SK-N-SH (cell line): Measurements from ENCODE around the gene ELAVL4. TPM values are rescaled to one million over a fixed set of nuclear protein-coding genes. Genes with fewer than 3 reads are reported as not detected.

Experiments
- CTCF ChIA-PET: fragments of 300-600, 350-600 bp; formaldehyde crosslinking; extraction: SDS; loops from one replicate; lab custom pipeline; 2021; lab: Yijun Ruan, JAX
- POLR2A ChIA-PET: fragments of 350-600 bp; sonication (Branson Sonifier 250); formaldehyde crosslinking; extraction: SDS; loops from one replicate; lab custom pipeline; 2020; ENCODE audit warnings: antibody characterized with exemption, inconsistent platforms; lab: Yijun Ruan, JAX
- DNase-seq: peaks from one replicate; pipeline ENCODE4 v3.0.0; 2012
- H2AFZ ChIP-seq: fragments of 200-600 bp; sonication (generic); 2 replicates; pipeline ENCODE4 v1.8.1; 2016; ENCODE audit warnings: antibody characterized with exemption, mild to moderate bottlenecking, low read depth
- H3F3A ChIP-seq: fragments of 200-600 bp; sonication (generic); replicated peaks from 2 replicates; pipeline ENCODE3; 2016; ENCODE audit warnings: antibody characterized with exemption, mild to moderate bottlenecking; ENCODE audit not compliant: insufficient read depth
- H3K27ac ChIP-seq, 2 experiments: fragments of 200-500 bp in 1 of 2; fragments of 200-600 bp in 1 of 2; sonication (Bioruptor generic) in 1 of 2; sonication (generic), shearing (Covaris generic) in 1 of 2; 2 replicates each; pipeline versions ENCODE4 v1.5.1 to v1.6.1; 2014 to 2016; ENCODE audit warnings: low read depth in 2 of 2, inconsistent platforms in 1 of 2, low read length in 1 of 2, mild to moderate bottlenecking in 1 of 2, mixed read lengths in 1 of 2
- H3K27me3 ChIP-seq: fragments of 200-600 bp; sonication (generic), shearing (Covaris generic); 2 replicates; pipeline ENCODE4 v1.6.1; 2016; ENCODE audit warnings: mixed run types; ENCODE audit not compliant: insufficient read depth
- H3K36me3 ChIP-seq, 2 experiments: fragments of 200-500 bp in 1 of 2; fragments of 200-600 bp in 1 of 2; sonication (Bioruptor generic) in 1 of 2; sonication (generic) in 1 of 2; replicated peaks in 1 of 2; 2 replicates each; pipeline versions ENCODE3 to v1.5.1; 2014 to 2016; ENCODE audit warnings: low read length in 1 of 2, mild to moderate bottlenecking in 1 of 2; ENCODE audit not compliant: insufficient read depth in 2 of 2, control insufficient read depth in 1 of 2
- H3K4me1 ChIP-seq, 2 experiments: fragments of 200-500 bp in 1 of 2; fragments of 200-600 bp in 1 of 2; sonication (Bioruptor generic) in 1 of 2; sonication (generic), shearing (Covaris generic) in 1 of 2; 2 replicates each; pipeline versions ENCODE4 v1.5.1 to v1.6.1; 2014 to 2016; ENCODE audit warnings: low read depth in 1 of 2, low read length in 1 of 2, mixed run types in 1 of 2; ENCODE audit not compliant: insufficient read depth in 2 of 2, control insufficient read depth in 1 of 2
- H3K4me2 ChIP-seq: fragments of 200-600 bp; sonication (generic), shearing (Covaris generic); 2 replicates; pipeline ENCODE4 v1.6.1; 2017; ENCODE audit warnings: mixed run types
- H3K4me3 ChIP-seq, 2 experiments: fragments of 200-500 bp in 1 of 2; fragments of 200-600 bp in 1 of 2; sonication (Bioruptor generic) in 1 of 2; sonication (generic), shearing (Covaris generic) in 1 of 2; 2 replicates each; pipeline versions ENCODE4 v1.5.1 to v1.8.1; 2014 to 2016; ENCODE audit warnings: low read depth in 2 of 2, inconsistent platforms in 1 of 2, low read length in 1 of 2, mild to moderate bottlenecking in 1 of 2, mixed read lengths in 1 of 2, moderate library complexity in 1 of 2
- H3K79me2 ChIP-seq: fragments of 200-600 bp; sonication (generic); 2 replicates; pipeline ENCODE4 v1.8.1; 2017; ENCODE audit warnings: mild to moderate bottlenecking; ENCODE audit not compliant: insufficient read depth
- H3K9ac ChIP-seq: fragments of 200-600 bp; sonication (generic); 2 replicates; pipeline ENCODE4 v1.6.1; 2017; ENCODE audit warnings: mixed run types
- H3K9me2 ChIP-seq: fragments of 200-600 bp; sonication (generic); 2 replicates; pipeline ENCODE4 v1.6.1; 2017; ENCODE audit warnings: mixed run types
- H3K9me3 ChIP-seq: fragments of 200-600 bp; sonication (generic); 2 replicates; pipeline ENCODE4 v1.6.1; 2017; ENCODE audit warnings: mixed run types, mild to moderate bottlenecking, moderate library complexity
- H4K20me1 ChIP-seq: fragments of 200-600 bp; sonication (generic); 2 replicates; pipeline ENCODE4 v1.6.1; 2017; ENCODE audit warnings: mild to moderate bottlenecking, mixed run types; ENCODE audit not compliant: insufficient read depth
- GABPA ChIP-seq: IDR thresholded peaks from 2 replicates; pipeline ENCODE4 v1.4.0; 2012; ENCODE audit warnings: low read depth, mild to moderate bottlenecking
- GATA2 ChIP-seq: sonication (generic); formaldehyde crosslinking; IDR thresholded peaks from 2 replicates; pipeline ENCODE4 v1.5.0; 2020; ENCODE audit warnings: mild to moderate bottlenecking, missing genetic modification reagents
- MXI1 ChIP-seq: IDR thresholded peaks from 2 replicates; pipeline ENCODE4 v1.6.1; 2012; ENCODE audit warnings: mild to moderate bottlenecking, low read depth, low read length, improper control_type of control experiment
- NRF1 ChIP-seq: IDR thresholded peaks from 2 replicates; pipeline ENCODE4 v1.6.1; 2012; ENCODE audit warnings: low read depth, mild to moderate bottlenecking, low read length
- RCOR1 ChIP-seq: fragments of 150-350 bp; IDR thresholded peaks from 2 replicates; pipeline ENCODE4 v1.6.1; 2017; ENCODE audit warnings: antibody characterized with exemption, low read length
- RXRA ChIP-seq: IDR thresholded peaks from 2 replicates; pipeline ENCODE4 v1.4.0; 2012; ENCODE audit warnings: low read depth, mild to moderate bottlenecking, borderline replicate concordance
- SMC3 ChIP-seq: IDR thresholded peaks from 2 replicates; pipeline ENCODE4 v1.6.1; 2012; ENCODE audit warnings: low read depth, low read length, improper control_type of control experiment
- TEAD4 ChIP-seq: IDR thresholded peaks from 2 replicates; pipeline ENCODE4 v1.4.0; 2012; ENCODE audit warnings: mild to moderate bottlenecking, borderline replicate concordance; ENCODE audit not compliant: insufficient read depth
- YY1 ChIP-seq: IDR thresholded peaks from 2 replicates; pipeline ENCODE4 v1.4.0; 2012; ENCODE audit warnings: low read depth, mild to moderate bottlenecking
- WGBS: methylation state at CpG from one replicate; pipeline ENCODE4 v1.1.6; 2017; ENCODE audit warnings: low lambda C conversion rate; 5-methylcytosine and 5-hydroxymethylcytosine counted together
- polyA plus RNA-seq, 3 experiments: library from polyadenylated mRNA; depleted of rRNA; stranded (reverse); fragments of >200 nt; gene quantifications; 2 replicates each; pipeline ENCODE4 v1.2.3, GENCODE V29; 2012
- TF ChIP-seq, protein P1 (sequence below): fragments of 150-350 bp; IDR thresholded peaks from 2 replicates; pipeline ENCODE4 v1.6.1; 2016; ENCODE audit warnings: mild to moderate bottlenecking, low read depth, low read length
- TF ChIP-seq, protein P2 (sequence below): IDR thresholded peaks from 2 replicates; pipeline ENCODE4 v1.4.0; 2012; ENCODE audit warnings: low read depth, borderline replicate concordance
- TF ChIP-seq, protein P3 (sequence below): fragments of 150-350 bp; IDR thresholded peaks from 2 replicates; pipeline ENCODE4 v1.6.1; 2017; ENCODE audit warnings: antibody characterized with exemption, low read length, low read depth, borderline replicate concordance
- TF ChIP-seq, protein P4 (sequence below): IDR thresholded peaks from 2 replicates; pipeline ENCODE4 v1.4.0; 2012; ENCODE audit warnings: low read depth
- TF ChIP-seq, protein P5 (sequence below): IDR thresholded peaks from 2 replicates; pipeline ENCODE4; 2012

The ELAVL4 gene
- polyA plus RNA-seq, 1 of the 3 experiments (the other 2 are of a cell fraction): 2.7 TPM

DNA sequence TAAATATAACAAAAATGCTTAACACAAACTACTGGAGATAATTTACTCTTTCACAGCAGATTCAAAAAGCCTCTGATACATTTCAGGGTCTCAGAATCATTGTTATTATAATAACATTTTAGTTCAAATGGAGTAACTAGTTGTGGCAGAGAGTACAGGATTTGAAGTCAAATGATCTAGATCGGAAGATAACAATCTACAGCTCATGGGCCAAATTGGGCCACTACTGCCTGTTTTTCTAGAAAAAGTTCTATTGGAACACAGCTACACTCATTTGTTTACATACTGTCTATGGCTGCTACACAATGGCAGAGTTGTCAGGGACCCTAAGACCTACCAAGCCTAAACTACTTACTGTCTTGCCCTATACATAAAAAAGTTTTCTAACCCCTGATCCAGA, 63.6 kb downstream of the ELAVL4 start:
- Histone ChIP-seq H3K27ac (peak overlapping the region in 1 of 2 experiments; percentile 28; a peak in 2 of 4 replicates), H3K36me3 (peaks cover 0 to 8% of the 10 kb centered on the region in 2 experiments), H3K79me2 (no peaks in the 10 kb centered on the region), H3K4me2 (no peak overlapping the region), H3K4me3 (no peak overlapping the region), H3K9me2 (no peaks in the 10 kb centered on the region), H3K9ac (no peak overlapping the region), H3K9me3 (no peaks in the 10 kb centered on the region), H2AFZ (no peak overlapping the region), H3F3A (no peaks in the 10 kb centered on the region), H4K20me1 (no peaks in the 10 kb centered on the region), H3K4me1 (peaks cover 0 to 35% of the 10 kb centered on the region in 2 experiments; a peak in 2 of 4 replicates), H3K27me3 (no peaks in the 10 kb centered on the region; the same call in 1 of the 2 replicates)
- TF ChIP-seq GATA2 (0 out of 2 replicates have a peak, but pooled peaks have one; percentile 7), MXI1 (no peak), RCOR1 (no peak), RXRA (no peak)
- TF ChIP-seq, protein P1, sequence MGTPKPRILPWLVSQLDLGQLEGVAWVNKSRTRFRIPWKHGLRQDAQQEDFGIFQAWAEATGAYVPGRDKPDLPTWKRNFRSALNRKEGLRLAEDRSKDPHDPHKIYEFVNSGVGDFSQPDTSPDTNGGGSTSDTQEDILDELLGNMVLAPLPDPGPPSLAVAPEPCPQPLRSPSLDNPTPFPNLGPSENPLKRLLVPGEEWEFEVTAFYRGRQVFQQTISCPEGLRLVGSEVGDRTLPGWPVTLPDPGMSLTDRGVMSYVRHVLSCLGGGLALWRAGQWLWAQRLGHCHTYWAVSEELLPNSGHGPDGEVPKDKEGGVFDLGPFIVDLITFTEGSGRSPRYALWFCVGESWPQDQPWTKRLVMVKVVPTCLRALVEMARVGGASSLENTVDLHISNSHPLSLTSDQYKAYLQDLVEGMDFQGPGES: no peak
- TF ChIP-seq, protein P2, sequence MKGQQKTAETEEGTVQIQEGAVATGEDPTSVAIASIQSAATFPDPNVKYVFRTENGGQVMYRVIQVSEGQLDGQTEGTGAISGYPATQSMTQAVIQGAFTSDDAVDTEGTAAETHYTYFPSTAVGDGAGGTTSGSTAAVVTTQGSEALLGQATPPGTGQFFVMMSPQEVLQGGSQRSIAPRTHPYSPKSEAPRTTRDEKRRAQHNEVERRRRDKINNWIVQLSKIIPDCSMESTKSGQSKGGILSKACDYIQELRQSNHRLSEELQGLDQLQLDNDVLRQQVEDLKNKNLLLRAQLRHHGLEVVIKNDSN: no peak
- TF ChIP-seq, protein P3, sequence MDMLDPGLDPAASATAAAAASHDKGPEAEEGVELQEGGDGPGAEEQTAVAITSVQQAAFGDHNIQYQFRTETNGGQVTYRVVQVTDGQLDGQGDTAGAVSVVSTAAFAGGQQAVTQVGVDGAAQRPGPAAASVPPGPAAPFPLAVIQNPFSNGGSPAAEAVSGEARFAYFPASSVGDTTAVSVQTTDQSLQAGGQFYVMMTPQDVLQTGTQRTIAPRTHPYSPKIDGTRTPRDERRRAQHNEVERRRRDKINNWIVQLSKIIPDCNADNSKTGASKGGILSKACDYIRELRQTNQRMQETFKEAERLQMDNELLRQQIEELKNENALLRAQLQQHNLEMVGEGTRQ: no peak
- TF ChIP-seq, protein P4, sequence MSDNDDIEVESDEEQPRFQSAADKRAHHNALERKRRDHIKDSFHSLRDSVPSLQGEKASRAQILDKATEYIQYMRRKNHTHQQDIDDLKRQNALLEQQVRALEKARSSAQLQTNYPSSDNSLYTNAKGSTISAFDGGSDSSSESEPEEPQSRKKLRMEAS: no peak
- ChIA-PET CTCF (interaction anchor here (1.1 kb wide), 1 partner anchor 45 kb away, joined by 3 read pairs; no protein-coding TSS in a partner anchor), POLR2A (interaction anchor here (1.0 kb wide), 1 partner anchor 11 kb away, joined by 3 read pairs; no protein-coding TSS in a partner anchor)
- WGBS: 67% methylated on average over 1 of the region's 1 CpG
- no peak for DNase-seq

DNA sequence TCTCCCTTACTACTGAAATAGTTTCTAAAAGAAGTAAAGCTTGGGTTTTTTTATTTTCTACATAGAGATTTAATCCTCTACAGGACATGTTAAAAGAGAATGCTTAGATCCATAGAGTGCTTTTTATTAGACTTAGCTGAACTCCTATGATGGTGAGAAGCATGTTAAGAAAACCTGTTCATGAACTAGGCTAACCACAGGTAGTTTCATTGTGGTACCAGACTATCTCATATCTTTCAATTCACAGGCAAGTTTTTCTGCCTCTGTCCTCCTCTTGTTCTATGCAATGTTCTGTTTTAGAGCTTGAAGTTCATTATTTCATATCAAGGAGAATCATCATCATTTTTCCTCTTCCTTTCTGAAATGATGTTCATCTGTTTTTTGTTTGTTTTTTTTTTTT, 65.4 kb downstream of the ELAVL4 start:
- ChIA-PET CTCF (interaction anchor here (0.8 to 1.3 kb wide), 3 partner anchors 8 to 60 kb away, joined by 3 to 4 read pairs (median 3); no protein-coding TSS in a partner anchor), POLR2A (no interaction called here)

More for the DNA sequence above, 65.4 kb downstream of the ELAVL4 start:
- Histone ChIP-seq H3K9ac (no peak overlapping the region), H3K9me3 (no peaks in the 10 kb centered on the region), H3F3A (no peaks in the 10 kb centered on the region), H4K20me1 (no peaks in the 10 kb centered on the region), H3K4me1 (peaks cover 0 to 39% of the 10 kb centered on the region in 2 experiments; a peak in 2 of 4 replicates), H3K4me2 (no peak overlapping the region), H3K36me3 (peaks cover 0 to 10% of the 10 kb centered on the region in 2 experiments), H3K27ac (peak overlapping the region in 1 of 2 experiments; percentile 47; a peak in 2 of 4 replicates), H3K9me2 (no peaks in the 10 kb centered on the region), H2AFZ (no peak overlapping the region), H3K27me3 (no peaks in the 10 kb centered on the region; the same call in 1 of the 2 replicates), H3K79me2 (no peaks in the 10 kb centered on the region), H3K4me3 (no peak overlapping the region)
- TF ChIP-seq GABPA (no peak), TEAD4 (no peak), SMC3 (no peak), YY1 (no peak), GATA2 (no peak), NRF1 (no peak)
- TF ChIP-seq, protein P3: no peak
- TF ChIP-seq, protein P5, sequence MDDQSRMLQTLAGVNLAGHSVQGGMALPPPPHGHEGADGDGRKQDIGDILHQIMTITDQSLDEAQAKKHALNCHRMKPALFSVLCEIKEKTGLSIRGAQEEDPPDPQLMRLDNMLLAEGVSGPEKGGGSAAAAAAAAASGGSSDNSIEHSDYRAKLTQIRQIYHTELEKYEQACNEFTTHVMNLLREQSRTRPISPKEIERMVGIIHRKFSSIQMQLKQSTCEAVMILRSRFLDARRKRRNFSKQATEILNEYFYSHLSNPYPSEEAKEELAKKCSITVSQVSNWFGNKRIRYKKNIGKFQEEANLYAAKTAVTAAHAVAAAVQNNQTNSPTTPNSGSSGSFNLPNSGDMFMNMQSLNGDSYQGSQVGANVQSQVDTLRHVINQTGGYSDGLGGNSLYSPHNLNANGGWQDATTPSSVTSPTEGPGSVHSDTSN: no peak
- TF ChIP-seq, protein P2: no peak
- no peak for DNase-seq
